Trophoblast cell (in vitro differentiated cells and primary cell): Measurements from ENCODE around the gene SATB1.

Source experiments
- DNase-seq, 2 donors: peaks; one replicate each; pipeline ENCODE4 v3.0.0-alpha.2; 2016
- H2AFZ ChIP-seq: 2 replicates; pipeline ENCODE4 v1.6.1; 2013; ENCODE audit warnings: low read length, moderate library complexity, mild to moderate bottlenecking; ENCODE audit not compliant: insufficient read depth, poor library complexity
- H2AK5ac ChIP-seq: 2 replicates; pipeline ENCODE4 v1.6.1; 2013; ENCODE audit warnings: mild to moderate bottlenecking, low read length
- H2BK120ac ChIP-seq: 2 replicates; pipeline ENCODE4 v1.6.1; 2013; ENCODE audit warnings: low read length, mild to moderate bottlenecking, moderate library complexity; ENCODE audit not compliant: insufficient read depth, poor library complexity
- H2BK12ac ChIP-seq: 2 replicates; pipeline ENCODE4 v1.6.1; 2013; ENCODE audit warnings: mild to moderate bottlenecking, low read length, moderate library complexity
- H2BK5ac ChIP-seq: 2 replicates; pipeline ENCODE4 v1.6.1; 2013; ENCODE audit warnings: low read length, low read depth, moderate library complexity, mild to moderate bottlenecking; ENCODE audit not compliant: poor library complexity
- H3K14ac ChIP-seq: 2 replicates; pipeline ENCODE4 v1.6.1; 2013; ENCODE audit warnings: mild to moderate bottlenecking, low read length
- H3K18ac ChIP-seq: 2 replicates; pipeline ENCODE4 v1.6.1; 2013; ENCODE audit warnings: mild to moderate bottlenecking, low read length
- H3K23ac ChIP-seq: 2 replicates; pipeline ENCODE4 v1.6.1; 2013; ENCODE audit warnings: low read length
- H3K27ac ChIP-seq: 2 replicates; pipeline ENCODE4 v1.5.1; 2013; ENCODE audit warnings: low read depth, mild to moderate bottlenecking, inconsistent platforms, low read length, moderate library complexity
- H3K27me3 ChIP-seq: 2 replicates; pipeline ENCODE4 v1.6.1; 2013; ENCODE audit warnings: inconsistent platforms, mild to moderate bottlenecking, low read length, moderate library complexity; ENCODE audit not compliant: insufficient read depth
- H3K36me3 ChIP-seq, 2 experiments: 1 replicate in 1 of 2; 2 replicates in 1 of 2; pipeline ENCODE4 v1.6.1; 2013; ENCODE audit warnings: low read length in 2 of 2, mild to moderate bottlenecking in 2 of 2, moderate library complexity in 1 of 2; ENCODE audit not compliant: insufficient read depth in 2 of 2, control insufficient read depth in 1 of 2
- H3K4ac ChIP-seq: 2 replicates; pipeline ENCODE4 v1.6.1; 2013; ENCODE audit warnings: low read depth, mild to moderate bottlenecking, low read length, moderate library complexity
- H3K4me1 ChIP-seq, 2 experiments: 1 replicate in 1 of 2; 2 replicates in 1 of 2; pipeline ENCODE4 v1.6.1; 2013; ENCODE audit warnings: low read length in 2 of 2, mild to moderate bottlenecking in 2 of 2, moderate library complexity in 1 of 2; ENCODE audit not compliant: insufficient read depth in 2 of 2, control insufficient read depth in 1 of 2
- H3K4me2 ChIP-seq: 2 replicates; pipeline ENCODE4 v1.6.1; 2013; ENCODE audit warnings: inconsistent platforms, mild to moderate bottlenecking, low read length, moderate library complexity
- H3K4me3 ChIP-seq: 2 replicates; pipeline ENCODE4 v1.5.1; 2013; ENCODE audit warnings: mild to moderate bottlenecking, low read depth, low read length, inconsistent platforms
- H3K79me1 ChIP-seq: one replicate; pipeline ENCODE4 v1.6.1; 2013; ENCODE audit warnings: low read length
- H3K79me2 ChIP-seq: 2 replicates; pipeline ENCODE4 v1.6.1; 2013; ENCODE audit warnings: low read length, mild to moderate bottlenecking; ENCODE audit not compliant: control insufficient read depth, insufficient read depth, poor library complexity
- H3K9ac ChIP-seq: 2 replicates; pipeline ENCODE4 v1.6.1; 2013; ENCODE audit warnings: mild to moderate bottlenecking, low read length
- H3K9me3 ChIP-seq: 2 replicates; pipeline ENCODE4 v1.6.1; 2013; ENCODE audit warnings: low read depth, mild to moderate bottlenecking, control low read depth, inconsistent platforms, low read length; ENCODE audit not compliant: insufficient read depth
- H4K12ac ChIP-seq: 2 replicates; pipeline ENCODE4 v1.6.1; 2013; ENCODE audit warnings: low read depth, mild to moderate bottlenecking, low read length, moderate library complexity
- H4K8ac ChIP-seq: 2 replicates; pipeline ENCODE4 v1.6.1; 2013; ENCODE audit warnings: low read depth, mild to moderate bottlenecking, low read length, moderate library complexity
- H4K91ac ChIP-seq: one replicate; pipeline ENCODE4 v1.6.1; 2013; ENCODE audit warnings: low read depth, mild to moderate bottlenecking, low read length, moderate library complexity
- WGBS: extraction: QIAGEN DNeasy Blood & Tissue Kit; methylation state at CpG from one replicate; pipeline ENCODE4 v1.1.7; 2013; ENCODE audit warnings: missing lambda C conversion rate; ENCODE audit not compliant: insufficient read length, insufficient coverage; ENCODE audit errors: extremely low coverage; 5-methylcytosine and 5-hydroxymethylcytosine counted together

The SATB1 gene

DNA sequence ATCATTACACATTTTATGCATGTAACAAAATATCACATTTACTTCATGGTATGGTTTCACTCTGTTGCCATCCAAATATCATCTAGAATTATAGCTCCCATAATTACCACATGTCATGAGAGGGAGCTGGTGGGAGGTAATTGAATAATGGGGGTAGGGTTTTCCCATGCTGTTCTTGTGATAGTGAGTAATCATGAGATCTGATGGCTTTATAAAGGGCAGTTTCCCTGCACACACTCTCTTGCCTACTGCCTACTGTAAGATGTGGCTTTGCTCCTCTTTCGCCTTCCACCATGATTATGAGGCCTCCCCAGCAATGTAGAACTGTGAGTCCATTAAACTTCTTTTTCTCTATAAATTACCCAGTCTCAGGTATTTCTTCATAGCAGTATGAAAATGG is 123.4 kb downstream of the SATB1 start:
- Histone ChIP-seq H2AFZ (no peak overlapping the region), H3K79me1 (no peaks in the 10 kb centered on the region), H2BK120ac (no peak overlapping the region), H4K12ac (no peak overlapping the region), H3K14ac (no peak overlapping the region), H2BK5ac (no peak overlapping the region), H3K36me3 (no peaks in the 10 kb centered on the region), H3K9me3 (no peaks in the 10 kb centered on the region), H3K18ac (no peak overlapping the region), H4K8ac (no peak overlapping the region), H3K4ac (no peak overlapping the region), H3K4me3 (no peak overlapping the region), H3K27me3 (no peaks in the 10 kb centered on the region), H3K4me1 (no peaks in the 10 kb centered on the region), H2BK12ac (no peak overlapping the region), H4K91ac (no peak overlapping the region), H3K27ac (no peak overlapping the region), H3K4me2 (no peak overlapping the region), H2AK5ac (no peak overlapping the region), H3K23ac (no peak overlapping the region), H3K79me2 (no peaks in the 10 kb centered on the region), H3K9ac (no peak overlapping the region)
- no peak for DNase-seq
- WGBS, result no CpG with 5 or more reads among the region's 1 CpG

DNA sequence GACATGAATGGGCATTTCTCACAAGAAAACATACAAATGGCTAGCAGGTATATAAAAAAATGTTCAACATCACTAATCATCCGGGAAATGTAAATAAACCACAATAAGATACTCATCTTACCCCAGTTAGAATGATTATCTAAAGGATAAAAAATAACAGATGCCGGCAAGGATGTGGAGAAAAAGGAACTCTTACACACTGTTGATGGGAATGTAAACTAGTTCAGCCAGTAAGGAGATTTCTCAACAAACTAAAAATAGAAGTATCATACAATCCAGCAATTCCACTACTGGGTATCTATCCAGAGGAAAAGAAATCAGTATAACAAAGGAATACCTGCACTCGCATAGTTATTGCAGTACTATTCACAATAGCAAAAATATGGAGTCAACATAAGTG is 124.2 kb downstream of the SATB1 start:
- Histone ChIP-seq H3K9me3 (no peaks in the 10 kb centered on the region), H4K91ac (no peak overlapping the region)

GRCh38 chr3:18297126-18297525 is 128.0 kb downstream of the SATB1 start:
- no peak overlapping the region for H2BK5ac ChIP-seq
- peaks cover 2% of the 10 kb centered on the region for H3K9me3 ChIP-seq
- no peak overlapping the region for H3K27ac ChIP-seq
- H3K23ac ChIP-seq, result no peak overlapping the region
- no peak overlapping the region for H2AFZ ChIP-seq
- no peak overlapping the region for H3K18ac ChIP-seq
- H2BK12ac ChIP-seq, result no peak overlapping the region
- H3K79me2 ChIP-seq, result no peaks in the 10 kb centered on the region
- no peak overlapping the region for H3K4me3 ChIP-seq
- H3K4me2 ChIP-seq, result no peak overlapping the region
- H3K9ac ChIP-seq, result no peak overlapping the region
- no peak overlapping the region for H3K4ac ChIP-seq
- H4K12ac ChIP-seq, result no peak overlapping the region
- no peak overlapping the region for H2BK120ac ChIP-seq
- no peak overlapping the region for H2AK5ac ChIP-seq
- H3K4me1 ChIP-seq, result peaks cover 3% of the 10 kb centered on the region in 2 experiments
- no peak overlapping the region for H4K91ac ChIP-seq
- H3K14ac ChIP-seq, result no peak overlapping the region
- H3K27me3 ChIP-seq, result no peaks in the 10 kb centered on the region
- no peaks in the 10 kb centered on the region for H3K36me3 ChIP-seq
- no peaks in the 10 kb centered on the region for H3K79me1 ChIP-seq
- no peak for DNase-seq
- no peak overlapping the region for H4K8ac ChIP-seq

More for the DNA sequence above, 124.2 kb downstream of the SATB1 start:
- Histone ChIP-seq H3K18ac (no peak overlapping the region), H3K36me3 (no peaks in the 10 kb centered on the region), H4K8ac (no peak overlapping the region), H3K9ac (no peak overlapping the region), H3K4ac (no peak overlapping the region), H3K79me1 (no peaks in the 10 kb centered on the region), H2AK5ac (no peak overlapping the region), H2BK5ac (no peak overlapping the region), H2AFZ (no peak overlapping the region), H3K14ac (no peak overlapping the region), H3K27me3 (no peaks in the 10 kb centered on the region), H3K4me3 (no peak overlapping the region), H3K23ac (no peak overlapping the region), H3K79me2 (no peaks in the 10 kb centered on the region), H2BK12ac (no peak overlapping the region), H3K4me1 (no peaks in the 10 kb centered on the region), H2BK120ac (no peak overlapping the region), H3K4me2 (no peak overlapping the region), H4K12ac (no peak overlapping the region), H3K27ac (no peak overlapping the region)
- no CpG with 5 or more reads among the region's 3 CpGs for WGBS
- DNase-seq, result peak; percentile 11 to 90
